ENCODE measurements around the gene SSRP1. TPM values are rescaled to one million over a fixed set of nuclear protein-coding genes. Genes with fewer than 3 reads are reported as not detected.
A peak's percentile ranks its signal among the peaks of the same experiment; 100 is the strongest.

Gene SSRP1
- polyA plus RNA-seq, 2 of the 4 experiments (the other 2 are of a cell fraction), result 288 to 357 TPM

DNA sequence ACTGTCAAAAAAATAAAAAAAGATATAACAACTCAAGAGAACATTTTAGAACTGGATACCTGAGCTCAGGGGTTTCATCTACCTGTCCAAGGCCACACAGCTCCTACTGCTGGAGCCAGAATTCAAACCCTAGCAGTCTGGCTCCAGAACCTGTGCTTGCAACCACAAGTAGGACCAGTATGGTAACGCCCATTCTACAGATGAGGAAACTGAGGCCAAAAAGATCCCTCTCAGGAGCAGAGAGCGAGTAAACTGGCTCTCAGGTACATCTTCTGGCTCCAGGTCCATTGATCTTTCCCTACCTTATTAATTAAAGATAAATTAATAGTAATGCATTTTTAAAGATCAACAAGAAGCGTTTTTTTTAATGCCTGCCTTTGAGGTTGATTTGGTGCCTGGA is 21.6 kb upstream of the SSRP1 start (continued):
- TF ChIP-seq, protein P1, sequence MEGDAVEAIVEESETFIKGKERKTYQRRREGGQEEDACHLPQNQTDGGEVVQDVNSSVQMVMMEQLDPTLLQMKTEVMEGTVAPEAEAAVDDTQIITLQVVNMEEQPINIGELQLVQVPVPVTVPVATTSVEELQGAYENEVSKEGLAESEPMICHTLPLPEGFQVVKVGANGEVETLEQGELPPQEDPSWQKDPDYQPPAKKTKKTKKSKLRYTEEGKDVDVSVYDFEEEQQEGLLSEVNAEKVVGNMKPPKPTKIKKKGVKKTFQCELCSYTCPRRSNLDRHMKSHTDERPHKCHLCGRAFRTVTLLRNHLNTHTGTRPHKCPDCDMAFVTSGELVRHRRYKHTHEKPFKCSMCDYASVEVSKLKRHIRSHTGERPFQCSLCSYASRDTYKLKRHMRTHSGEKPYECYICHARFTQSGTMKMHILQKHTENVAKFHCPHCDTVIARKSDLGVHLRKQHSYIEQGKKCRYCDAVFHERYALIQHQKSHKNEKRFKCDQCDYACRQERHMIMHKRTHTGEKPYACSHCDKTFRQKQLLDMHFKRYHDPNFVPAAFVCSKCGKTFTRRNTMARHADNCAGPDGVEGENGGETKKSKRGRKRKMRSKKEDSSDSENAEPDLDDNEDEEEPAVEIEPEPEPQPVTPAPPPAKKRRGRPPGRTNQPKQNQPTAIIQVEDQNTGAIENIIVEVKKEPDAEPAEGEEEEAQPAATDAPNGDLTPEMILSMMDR (IDR thresholded peaks at IDR 0.05), result no peak
- TF ChIP-seq, protein P2, sequence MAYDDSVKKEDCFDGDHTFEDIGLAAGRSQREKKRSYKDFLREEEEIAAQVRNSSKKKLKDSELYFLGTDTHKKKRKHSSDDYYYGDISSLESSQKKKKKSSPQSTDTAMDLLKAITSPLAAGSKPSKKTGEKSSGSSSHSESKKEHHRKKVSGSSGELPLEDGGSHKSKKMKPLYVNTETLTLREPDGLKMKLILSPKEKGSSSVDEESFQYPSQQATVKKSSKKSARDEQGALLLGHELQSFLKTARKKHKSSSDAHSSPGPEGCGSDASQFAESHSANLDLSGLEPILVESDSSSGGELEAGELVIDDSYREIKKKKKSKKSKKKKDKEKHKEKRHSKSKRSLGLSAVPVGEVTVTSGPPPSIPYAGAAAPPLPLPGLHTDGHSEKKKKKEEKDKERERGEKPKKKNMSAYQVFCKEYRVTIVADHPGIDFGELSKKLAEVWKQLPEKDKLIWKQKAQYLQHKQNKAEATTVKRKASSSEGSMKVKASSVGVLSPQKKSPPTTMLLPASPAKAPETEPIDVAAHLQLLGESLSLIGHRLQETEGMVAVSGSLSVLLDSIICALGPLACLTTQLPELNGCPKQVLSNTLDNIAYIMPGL (CRISPR knock-in tag; IDR thresholded peaks at IDR 0.05; ENCODE audit: borderline replicate concordance), result no peak
- TF ChIP-seq, protein P3, sequence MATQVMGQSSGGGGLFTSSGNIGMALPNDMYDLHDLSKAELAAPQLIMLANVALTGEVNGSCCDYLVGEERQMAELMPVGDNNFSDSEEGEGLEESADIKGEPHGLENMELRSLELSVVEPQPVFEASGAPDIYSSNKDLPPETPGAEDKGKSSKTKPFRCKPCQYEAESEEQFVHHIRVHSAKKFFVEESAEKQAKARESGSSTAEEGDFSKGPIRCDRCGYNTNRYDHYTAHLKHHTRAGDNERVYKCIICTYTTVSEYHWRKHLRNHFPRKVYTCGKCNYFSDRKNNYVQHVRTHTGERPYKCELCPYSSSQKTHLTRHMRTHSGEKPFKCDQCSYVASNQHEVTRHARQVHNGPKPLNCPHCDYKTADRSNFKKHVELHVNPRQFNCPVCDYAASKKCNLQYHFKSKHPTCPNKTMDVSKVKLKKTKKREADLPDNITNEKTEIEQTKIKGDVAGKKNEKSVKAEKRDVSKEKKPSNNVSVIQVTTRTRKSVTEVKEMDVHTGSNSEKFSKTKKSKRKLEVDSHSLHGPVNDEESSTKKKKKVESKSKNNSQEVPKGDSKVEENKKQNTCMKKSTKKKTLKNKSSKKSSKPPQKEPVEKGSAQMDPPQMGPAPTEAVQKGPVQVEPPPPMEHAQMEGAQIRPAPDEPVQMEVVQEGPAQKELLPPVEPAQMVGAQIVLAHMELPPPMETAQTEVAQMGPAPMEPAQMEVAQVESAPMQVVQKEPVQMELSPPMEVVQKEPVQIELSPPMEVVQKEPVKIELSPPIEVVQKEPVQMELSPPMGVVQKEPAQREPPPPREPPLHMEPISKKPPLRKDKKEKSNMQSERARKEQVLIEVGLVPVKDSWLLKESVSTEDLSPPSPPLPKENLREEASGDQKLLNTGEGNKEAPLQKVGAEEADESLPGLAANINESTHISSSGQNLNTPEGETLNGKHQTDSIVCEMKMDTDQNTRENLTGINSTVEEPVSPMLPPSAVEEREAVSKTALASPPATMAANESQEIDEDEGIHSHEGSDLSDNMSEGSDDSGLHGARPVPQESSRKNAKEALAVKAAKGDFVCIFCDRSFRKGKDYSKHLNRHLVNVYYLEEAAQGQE (IDR thresholded peaks at IDR 0.05), result no peak
- TF ChIP-seq BHLHE40 (IDR thresholded peaks at IDR 0.05; ENCODE audit: low read depth, low read length) (no peak), EHF (CRISPR knock-in tag; IDR thresholded peaks at IDR 0.05) (no peak)
- TF ChIP-seq, protein P4, sequence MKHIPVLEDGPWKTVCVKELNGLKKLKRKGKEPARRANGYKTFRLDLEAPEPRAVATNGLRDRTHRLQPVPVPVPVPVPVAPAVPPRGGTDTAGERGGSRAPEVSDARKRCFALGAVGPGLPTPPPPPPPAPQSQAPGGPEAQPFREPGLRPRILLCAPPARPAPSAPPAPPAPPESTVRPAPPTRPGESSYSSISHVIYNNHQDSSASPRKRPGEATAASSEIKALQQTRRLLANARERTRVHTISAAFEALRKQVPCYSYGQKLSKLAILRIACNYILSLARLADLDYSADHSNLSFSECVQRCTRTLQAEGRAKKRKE (CRISPR knock-in tag; IDR thresholded peaks at IDR 0.05; ENCODE audit: low read depth), result no peak

DNA sequence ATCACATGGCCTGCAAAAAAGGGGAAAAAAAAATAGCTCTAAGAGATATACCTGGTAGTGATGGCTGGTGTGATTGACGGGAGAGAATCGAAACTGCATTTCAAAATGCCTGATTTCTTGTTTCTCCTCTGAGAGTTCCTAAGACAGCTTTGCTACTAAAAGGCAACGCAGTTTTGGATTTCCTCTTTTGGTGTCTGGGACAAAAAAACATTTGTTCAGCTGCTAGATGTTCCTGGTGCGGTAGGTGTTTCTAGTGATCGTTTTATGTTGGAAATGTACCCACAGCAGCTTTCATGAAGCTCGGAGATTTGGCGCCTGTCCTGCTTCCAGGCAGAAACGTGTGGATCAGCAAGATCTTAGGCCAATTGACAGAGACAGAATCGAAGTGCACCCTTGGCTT is 20.6 kb upstream of the SSRP1 start:
- 79% methylated on average over 9 of the region's 9 CpGs for WGBS (ENCODE audit: missing lambda C conversion rate)
- no peak for FAIRE-seq
- Histone ChIP-seq H3K27ac (peak overlapping the region in 1 of 2 experiments; percentile 88; a peak in 3 of 6 replicates), H3K9me3 (peaks cover 6% of the 10 kb centered on the region), H3K4me2 (no peak overlapping the region), H3K4me1 (peaks cover 38% of the 10 kb centered on the region), H3K4me3 (no peak overlapping the region)
- CTCF ChIA-PET, result interaction anchor here (0.6 to 5.5 kb wide), 8 partner anchors 11 to 279 kb away, joined by 3 to 33 read pairs (median 4); partner anchors contain the start of gene UBE2L6
- POLR2A ChIA-PET, result interaction anchor here (1.1 kb wide), 1 partner anchor 170 kb away, joined by 3 read pairs; no protein-coding TSS in a partner anchor
- no peak for ATAC-seq
- no peak for DNase-seq (ENCODE audit: low read depth in 1 of 2, low spot score in 1 of 2)
- TF ChIP-seq, protein P4 (CRISPR knock-in tag; IDR thresholded peaks at IDR 0.05; ENCODE audit: low read depth), result no peak
- TF ChIP-seq HOXB5 (CRISPR knock-in tag; IDR thresholded peaks at IDR 0.05) (no peak), GATA3 (IDR thresholded peaks at IDR 0.05; ENCODE audit: borderline replicate concordance) (no peak), FOXS1 (CRISPR knock-in tag; IDR thresholded peaks at IDR 0.05) (no peak), HEYL (CRISPR knock-in tag; IDR thresholded peaks at IDR 0.05) (no peak), ZNF302 (CRISPR knock-in tag; IDR thresholded peaks at IDR 0.05) (no peak), TP53 (CRISPR knock-in tag; IDR thresholded peaks at IDR 0.05) (no peak), RFX5 (IDR thresholded peaks at IDR 0.05) (no peak)
- TF ChIP-seq, protein P5, sequence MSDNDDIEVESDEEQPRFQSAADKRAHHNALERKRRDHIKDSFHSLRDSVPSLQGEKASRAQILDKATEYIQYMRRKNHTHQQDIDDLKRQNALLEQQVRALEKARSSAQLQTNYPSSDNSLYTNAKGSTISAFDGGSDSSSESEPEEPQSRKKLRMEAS (IDR thresholded peaks at IDR 0.05), result no peak
- TF ChIP-seq, protein P3 (IDR thresholded peaks at IDR 0.05), result no peak
- TF ChIP-seq, protein P6, sequence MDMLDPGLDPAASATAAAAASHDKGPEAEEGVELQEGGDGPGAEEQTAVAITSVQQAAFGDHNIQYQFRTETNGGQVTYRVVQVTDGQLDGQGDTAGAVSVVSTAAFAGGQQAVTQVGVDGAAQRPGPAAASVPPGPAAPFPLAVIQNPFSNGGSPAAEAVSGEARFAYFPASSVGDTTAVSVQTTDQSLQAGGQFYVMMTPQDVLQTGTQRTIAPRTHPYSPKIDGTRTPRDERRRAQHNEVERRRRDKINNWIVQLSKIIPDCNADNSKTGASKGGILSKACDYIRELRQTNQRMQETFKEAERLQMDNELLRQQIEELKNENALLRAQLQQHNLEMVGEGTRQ (IDR thresholded peaks at IDR 0.05), result no peak
- TF ChIP-seq, protein P7, sequence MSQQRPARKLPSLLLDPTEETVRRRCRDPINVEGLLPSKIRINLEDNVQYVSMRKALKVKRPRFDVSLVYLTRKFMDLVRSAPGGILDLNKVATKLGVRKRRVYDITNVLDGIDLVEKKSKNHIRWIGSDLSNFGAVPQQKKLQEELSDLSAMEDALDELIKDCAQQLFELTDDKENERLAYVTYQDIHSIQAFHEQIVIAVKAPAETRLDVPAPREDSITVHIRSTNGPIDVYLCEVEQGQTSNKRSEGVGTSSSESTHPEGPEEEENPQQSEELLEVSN (IDR thresholded peaks at IDR 0.05; ENCODE audit: borderline replicate concordance, low read depth), result no peak

All from A549 (cell line).